NCI-H1105 (cell line): ENCODE results near the gene AMBRA1.

Experiments used
- DNase-seq: peaks from one replicate; lab custom pipeline; 2025; lab: John Stamatoyannopoulos, UW

The AMBRA1 gene, protein sequence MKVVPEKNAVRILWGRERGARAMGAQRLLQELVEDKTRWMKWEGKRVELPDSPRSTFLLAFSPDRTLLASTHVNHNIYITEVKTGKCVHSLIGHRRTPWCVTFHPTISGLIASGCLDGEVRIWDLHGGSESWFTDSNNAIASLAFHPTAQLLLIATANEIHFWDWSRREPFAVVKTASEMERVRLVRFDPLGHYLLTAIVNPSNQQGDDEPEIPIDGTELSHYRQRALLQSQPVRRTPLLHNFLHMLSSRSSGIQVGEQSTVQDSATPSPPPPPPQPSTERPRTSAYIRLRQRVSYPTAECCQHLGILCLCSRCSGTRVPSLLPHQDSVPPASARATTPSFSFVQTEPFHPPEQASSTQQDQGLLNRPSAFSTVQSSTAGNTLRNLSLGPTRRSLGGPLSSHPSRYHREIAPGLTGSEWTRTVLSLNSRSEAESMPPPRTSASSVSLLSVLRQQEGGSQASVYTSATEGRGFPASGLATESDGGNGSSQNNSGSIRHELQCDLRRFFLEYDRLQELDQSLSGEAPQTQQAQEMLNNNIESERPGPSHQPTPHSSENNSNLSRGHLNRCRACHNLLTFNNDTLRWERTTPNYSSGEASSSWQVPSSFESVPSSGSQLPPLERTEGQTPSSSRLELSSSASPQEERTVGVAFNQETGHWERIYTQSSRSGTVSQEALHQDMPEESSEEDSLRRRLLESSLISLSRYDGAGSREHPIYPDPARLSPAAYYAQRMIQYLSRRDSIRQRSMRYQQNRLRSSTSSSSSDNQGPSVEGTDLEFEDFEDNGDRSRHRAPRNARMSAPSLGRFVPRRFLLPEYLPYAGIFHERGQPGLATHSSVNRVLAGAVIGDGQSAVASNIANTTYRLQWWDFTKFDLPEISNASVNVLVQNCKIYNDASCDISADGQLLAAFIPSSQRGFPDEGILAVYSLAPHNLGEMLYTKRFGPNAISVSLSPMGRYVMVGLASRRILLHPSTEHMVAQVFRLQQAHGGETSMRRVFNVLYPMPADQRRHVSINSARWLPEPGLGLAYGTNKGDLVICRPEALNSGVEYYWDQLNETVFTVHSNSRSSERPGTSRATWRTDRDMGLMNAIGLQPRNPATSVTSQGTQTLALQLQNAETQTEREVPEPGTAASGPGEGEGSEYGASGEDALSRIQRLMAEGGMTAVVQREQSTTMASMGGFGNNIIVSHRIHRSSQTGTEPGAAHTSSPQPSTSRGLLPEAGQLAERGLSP (N-terminal part only)

DNA sequence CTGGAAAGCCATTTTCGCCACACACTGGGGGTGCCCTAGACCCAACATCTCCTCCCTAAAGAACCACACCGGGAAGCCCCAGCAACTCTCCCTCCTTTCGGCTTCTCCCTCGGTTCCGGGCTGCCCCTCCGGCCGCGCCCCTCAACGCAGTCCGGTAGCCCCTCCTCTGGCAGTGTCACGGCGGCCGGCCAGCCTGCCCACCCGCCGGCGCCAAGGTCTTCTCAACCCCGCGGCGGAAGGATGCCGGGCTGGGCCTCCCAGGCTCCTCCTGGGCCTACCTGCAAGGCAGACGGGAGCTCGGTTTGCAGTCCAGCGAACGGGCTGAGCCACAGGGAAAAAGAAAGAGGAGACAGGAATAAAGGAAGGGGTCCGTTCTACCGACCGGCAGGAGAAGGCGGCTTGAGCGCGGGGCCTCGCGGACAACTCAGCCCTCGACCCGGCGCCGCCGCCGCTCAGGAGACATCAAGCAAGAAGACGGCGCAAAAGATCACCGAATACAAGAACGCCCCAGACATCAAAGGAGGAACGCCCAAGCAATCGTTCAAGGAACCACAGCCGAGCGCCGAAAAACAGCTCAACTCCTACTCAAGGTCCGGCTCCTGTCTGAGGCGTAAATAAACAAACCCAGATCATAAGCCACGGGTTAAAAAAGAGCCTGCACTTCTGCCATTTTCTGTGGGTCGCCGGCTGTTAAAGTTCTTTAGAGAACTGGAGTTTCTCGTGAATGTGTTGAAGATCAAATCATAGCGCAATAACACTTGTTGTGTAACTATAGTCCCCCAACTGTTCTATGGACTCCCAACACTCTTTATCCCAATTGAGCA is at the start of gene AMBRA1:
Gene AMBRA1, minus strand, starts transcription at position 474 of the 824 bp plus-strand sequence. CDS start 45,643 bp downstream, outside the sequence.
- peak; percentile 92 for DNase-seq

DNA sequence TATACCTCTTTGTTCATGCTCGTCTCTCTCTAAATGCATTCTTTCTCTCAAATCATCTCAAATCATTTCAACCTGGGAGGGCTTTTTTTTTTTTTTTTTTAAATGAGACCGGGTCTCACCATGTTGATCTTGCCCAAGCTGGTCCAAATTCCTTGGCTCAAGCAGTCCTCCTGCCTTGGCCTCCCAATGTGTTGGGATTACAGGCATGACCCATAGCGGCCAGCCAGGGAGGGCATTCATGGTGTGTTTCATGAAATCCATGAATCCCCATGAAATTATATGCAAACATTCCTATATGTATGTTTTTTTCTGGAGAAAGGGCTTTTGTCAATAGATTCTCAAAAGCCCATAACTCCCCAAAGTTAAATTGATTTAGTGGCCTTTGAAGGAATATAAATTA is 49.7 kb upstream of the AMBRA1 start:
- DNase-seq, result no peak

DNA sequence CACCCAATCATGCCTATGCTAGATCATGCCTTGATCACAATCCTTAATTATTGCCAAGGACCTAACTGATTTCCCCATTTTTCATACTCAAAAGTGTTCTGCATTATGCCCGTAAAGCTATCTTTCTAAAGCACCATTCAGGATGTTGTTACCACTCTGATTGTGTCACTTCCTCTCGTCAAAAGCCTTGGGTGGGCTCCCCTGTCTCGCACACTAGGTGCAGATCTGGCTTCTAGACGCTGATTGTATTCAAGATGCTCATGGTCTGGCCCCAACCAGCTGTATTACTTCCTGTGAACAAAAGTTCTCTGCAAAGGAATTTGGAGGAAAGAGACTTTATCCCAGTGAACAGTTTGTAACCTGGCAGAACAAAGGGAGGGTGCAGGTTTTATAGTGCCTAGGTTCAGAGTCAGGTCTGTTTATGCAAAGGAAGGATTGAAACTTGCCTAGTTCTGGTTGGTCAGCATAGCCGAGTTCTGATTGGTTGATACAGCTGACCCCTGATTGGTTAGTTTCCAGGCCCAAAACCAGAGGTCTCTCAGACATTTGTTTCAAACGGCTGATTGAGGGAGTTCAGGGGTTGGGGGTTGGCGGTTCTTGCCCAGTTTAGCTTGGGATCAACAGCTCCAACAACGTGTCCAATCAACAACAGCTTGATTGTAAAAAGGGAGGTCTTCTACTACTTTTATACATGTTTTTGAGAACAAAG is 49.0 kb upstream of the AMBRA1 start:
- DNase-seq, result no peak

DNA sequence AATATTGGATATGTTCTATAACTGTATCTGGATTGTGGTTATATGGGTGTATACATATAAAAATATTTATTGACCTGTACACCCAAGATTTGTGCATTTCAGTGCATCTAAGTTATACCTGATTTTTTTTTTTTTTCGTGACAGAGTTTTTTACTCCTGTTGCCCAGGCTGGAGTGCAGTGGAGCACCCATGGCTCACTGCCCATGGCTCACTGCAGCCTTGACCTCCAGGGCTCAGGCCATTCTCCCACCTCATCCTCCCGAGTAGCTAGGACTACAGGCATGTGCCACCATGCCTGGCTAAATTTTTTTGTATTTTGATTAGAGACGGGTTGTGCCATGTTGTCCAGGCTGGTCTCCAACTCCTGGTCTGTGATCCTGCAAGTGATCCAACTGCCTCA is 47.8 kb upstream of the AMBRA1 start:
- no peak for DNase-seq

DNA sequence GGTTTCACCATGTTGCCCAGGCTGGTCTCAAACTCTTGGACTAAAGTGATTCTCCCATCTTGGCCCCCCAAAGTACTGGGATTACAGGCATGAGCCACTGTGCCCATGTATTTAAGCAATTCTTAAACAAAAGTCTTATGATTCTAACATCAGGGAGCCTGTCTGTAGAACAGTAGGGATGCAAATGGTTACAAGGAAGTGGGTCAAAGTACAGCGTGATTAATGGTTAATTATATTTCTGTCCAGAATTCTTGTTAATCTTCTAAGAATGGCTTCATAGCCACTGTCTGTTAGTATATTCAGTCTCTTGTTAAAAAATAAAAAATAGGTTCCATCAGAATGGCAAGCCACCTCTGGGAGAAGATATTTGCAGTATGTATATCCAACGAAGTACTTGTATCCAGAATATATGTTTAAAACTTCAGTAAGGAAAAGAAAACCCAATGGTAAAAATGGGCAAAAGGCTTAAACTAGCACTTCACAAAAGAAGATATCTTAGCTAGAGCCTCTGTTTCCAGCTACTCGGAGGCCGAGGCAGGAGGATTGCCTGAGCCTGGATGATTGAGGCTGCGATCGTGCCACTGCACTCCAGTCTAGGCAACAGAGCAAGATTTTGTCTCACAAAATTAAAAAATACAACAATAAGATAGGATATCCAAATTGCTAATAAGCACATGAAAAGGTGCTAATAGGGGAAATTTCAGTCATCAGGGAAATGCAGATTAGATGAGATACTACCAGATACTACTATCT is 46.4 kb upstream of the AMBRA1 start:
- DNase-seq, result no peak

DNA sequence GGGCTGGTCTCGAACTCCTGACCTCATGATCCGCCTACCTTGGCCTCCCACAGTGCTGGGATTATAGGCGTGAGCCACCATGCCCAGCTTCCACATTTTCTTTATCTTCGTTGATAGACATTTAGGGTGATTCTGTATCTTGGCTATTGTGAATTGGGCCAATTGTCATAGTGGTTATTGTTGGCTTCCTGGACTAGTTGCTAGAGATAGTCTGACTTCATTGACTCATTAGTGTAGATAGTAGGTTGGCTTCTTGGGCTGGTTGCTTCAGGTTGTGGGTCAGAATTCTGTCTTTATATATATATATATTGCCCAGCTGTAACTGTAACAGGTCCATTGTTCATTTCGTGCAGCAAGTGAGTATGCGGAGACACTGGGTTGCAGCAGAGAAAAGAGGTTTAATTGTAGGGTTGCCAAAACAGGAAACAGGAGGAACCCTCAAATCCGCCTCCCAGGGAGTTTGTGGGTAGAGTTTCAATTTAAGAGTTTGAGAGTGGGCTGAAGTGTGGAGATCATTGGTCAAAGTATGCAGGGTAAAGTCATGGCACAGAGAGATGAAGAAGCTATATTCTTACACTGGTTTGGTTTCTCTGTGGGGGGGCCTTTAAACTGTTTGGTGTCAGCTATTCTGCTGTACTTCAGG is 45.5 kb upstream of the AMBRA1 start:
- DNase-seq, result no peak

DNA sequence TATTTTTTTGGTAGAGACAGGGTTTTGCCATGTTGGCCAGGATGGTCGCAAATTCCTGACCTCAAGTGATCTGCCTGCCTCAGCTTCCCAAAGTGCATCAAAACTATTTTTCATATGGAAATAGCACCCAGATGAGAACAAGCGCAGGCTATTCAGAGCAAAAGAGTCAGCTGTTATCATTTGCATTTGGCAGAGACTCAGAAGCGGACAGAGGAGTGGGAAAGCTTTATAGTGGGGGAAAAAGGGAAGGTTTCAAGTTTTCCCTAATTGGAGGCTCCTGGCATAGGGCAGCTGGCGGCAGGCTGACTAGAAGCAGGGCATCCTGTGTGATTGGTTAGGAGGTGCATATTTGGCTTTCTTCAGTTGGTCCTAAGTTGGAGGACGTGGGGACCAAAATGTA is 43.7 kb upstream of the AMBRA1 start:
- no peak for DNase-seq

DNA sequence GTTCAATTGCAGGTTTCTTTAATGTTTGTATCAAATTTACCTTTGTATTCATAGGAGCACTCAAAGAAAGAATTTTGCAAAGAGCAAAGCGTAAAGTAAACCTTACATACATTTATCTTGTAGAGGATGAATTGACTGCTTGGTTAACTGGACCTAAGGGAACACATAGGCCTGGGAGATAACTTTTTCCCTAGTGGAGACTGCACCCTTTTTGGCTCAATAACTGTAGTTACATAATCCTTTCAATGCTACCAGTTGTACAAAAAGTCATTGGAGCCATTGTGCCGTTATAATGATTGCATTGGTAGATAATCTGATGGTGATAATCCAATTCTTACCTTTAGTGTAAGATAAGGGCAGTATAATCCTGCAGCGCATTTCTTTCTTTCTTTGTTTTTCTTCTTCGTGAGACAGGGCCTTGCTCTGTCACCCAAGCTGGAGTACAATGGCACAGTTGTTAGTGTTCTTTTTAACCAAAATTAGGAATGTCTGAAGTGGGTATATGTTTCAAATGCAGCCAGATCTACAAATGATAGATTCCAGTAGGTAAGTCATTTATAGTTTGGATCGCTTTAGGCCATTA is 41.8 kb upstream of the AMBRA1 start:
- no peak for DNase-seq

DNA sequence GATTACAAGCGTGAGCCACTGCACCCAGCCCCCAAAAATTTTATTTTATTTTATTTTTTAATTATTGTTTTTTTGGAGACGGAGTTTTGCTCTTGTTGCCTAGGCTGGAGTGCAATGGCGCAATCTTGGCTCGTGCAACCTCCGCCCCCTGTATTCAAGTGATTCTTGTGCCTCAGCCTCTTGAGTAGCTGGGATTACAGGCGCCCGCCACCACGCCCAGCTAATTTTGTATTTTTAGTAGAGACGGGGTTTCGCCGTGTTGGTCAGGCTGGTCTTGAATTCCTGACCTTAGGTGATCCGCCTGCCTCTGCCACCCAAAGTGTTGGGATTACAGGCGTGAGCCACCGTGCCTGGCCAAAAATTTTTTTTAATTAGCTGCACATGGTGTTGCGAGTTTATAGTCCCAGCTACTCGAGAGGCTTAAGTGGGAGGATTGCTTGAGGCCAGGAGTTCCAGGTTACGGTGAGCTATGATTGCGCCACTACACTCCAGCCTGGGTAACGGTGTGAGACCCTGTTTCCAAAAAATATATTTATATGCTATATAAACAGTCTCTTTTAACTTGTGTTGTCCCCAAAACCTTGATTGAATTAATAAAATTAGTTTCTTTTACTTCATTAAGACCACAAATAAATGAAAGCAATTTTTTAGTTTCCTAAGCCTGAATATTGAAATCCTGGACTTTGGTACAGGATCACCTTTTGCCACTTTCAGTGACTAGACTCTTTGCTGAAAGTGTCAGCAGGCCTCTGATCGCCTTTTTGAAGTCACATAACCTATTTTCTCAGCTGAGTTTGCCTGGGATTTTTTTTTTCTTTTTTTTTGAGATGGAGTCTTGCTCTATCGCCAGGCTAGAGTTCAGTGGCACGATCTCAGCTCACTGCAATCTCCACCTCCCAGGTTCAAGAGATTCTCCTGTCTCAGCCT is 39.7 kb upstream of the AMBRA1 start:
- DNase-seq, result no peak

DNA sequence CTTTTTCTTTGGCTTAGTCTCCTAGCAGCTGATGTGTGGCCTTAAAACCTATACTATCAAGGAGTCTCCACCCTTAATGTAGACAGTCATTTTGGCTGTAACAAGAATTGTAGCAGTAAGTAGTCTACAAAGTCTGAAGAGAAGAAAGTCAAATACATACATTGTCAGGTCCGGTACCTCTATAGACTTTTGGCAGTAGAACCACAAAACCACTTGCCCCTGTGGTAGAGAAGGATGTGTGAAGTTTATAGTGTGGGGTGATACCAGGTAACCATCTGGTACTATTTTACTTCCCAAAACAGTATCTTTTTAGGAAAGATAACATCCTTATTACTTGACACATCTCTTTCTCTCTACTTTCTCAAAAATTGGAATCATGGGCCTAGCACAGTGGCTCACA is 38.7 kb upstream of the AMBRA1 start:
- no peak for DNase-seq

DNA sequence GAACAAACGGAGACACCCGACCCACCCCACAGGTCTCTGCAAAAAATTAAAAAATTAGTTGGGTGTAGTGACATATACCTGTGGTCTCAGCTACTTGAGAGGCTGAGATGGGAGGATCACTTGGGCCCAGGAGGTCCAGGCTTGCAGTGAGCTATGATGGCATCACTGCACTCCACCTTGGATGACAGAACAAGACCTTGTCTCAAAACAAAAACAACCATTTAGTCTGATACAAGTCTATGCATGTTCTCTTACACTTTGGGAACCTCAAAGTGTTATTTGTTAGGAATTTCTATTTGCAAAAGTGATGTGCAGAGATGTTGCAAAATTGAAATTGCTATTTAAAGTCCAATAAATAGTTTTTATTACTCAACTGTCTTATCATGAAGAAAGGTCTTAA is 37.9 kb upstream of the AMBRA1 start:
- no peak for DNase-seq

DNA sequence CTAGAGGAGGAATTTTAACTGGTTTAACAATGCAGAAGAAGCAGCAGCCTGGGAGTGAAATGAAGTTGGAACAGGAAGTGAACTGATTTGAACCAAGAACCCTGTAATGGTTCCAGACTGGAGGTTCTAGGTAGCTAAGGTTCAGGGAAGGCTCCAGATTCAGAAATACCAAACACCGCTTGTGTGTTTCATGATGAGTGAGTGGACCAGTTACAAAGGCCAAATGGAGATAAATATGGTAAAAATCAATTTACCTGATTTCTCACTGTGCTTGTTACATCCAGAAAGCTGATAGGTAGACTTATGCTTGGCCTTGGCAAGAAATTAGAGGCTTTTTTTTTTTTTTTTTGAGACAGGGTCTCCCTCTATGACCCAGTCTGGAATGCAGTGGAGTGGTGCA is 36.4 kb upstream of the AMBRA1 start:
- DNase-seq, result no peak

DNA sequence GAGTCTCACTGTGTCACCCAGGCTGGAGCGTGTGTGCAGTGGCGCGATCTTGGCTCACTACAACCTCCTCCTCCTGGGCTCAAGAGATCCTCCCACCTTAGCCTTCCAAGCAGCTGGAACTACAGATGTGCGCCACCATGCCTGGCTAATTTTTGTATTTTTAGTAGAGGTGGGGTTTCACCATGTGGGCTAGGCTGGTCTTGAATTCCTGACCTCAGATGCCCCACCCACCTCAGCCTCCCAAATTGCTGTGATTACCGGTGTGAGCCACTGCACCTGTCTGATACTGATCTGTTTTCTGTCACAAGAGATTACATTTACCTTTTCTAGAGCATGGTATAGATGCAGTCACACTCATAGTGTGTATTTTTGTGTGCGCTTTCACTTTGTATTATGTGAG is 35.1 kb upstream of the AMBRA1 start:
- DNase-seq, result no peak

DNA sequence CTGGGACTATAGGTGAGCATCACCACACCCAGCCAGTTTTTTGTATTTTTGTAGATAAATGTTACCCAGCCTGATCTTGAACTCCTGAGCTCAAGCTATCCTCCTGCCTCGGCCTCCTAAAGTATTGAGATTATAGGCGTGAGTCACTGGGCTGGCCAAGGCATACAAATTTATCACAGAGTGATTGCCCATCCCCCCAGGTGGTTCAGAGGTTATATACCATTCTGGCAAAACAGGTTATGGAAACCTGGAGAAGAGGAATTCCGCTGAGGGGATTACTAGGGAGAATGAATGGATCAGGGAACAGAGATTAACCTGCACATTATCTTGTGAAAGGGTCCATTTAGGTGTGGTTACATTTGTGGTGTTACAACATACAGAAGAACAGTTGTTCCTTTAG is 31.6 kb upstream of the AMBRA1 start:
- no peak for DNase-seq

DNA sequence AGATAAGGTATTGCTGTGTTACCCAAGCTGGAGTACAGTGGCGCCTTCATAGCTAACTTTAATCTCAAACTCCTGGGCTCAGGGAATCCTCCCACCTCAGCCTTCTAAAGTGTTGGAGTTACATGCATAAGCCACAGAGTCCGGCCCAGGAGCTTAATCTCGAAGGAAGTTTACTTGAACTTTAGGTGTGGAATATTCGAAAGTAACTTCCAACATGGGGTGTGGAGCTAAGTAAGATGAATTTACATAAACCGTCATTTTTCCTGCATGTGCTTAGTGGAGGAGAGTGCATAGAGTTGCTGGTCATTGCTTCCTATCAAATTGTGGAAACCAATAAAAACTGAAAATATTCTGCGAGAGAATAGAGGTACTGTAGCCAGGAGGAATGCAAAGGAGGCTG is 25.0 kb upstream of the AMBRA1 start:
- DNase-seq, result no peak

DNA sequence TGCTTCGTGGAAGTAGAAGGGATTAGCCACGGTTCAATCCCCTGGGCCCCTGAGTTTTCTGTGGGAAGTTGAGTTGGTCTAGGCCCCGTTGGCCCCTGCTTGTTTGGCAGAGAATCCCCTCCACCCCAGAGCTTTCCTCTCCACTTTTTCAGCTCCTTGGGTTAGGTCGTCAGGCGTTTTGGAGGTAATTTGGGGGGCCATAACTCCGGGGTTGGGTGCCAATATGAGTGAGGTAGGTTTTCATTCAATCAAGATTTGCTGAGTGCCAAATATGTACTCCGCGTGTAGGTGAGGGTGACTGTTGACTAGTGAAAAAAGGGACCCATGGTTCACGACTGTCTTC is 24.1 kb upstream of the AMBRA1 start:
- no peak for DNase-seq

DNA sequence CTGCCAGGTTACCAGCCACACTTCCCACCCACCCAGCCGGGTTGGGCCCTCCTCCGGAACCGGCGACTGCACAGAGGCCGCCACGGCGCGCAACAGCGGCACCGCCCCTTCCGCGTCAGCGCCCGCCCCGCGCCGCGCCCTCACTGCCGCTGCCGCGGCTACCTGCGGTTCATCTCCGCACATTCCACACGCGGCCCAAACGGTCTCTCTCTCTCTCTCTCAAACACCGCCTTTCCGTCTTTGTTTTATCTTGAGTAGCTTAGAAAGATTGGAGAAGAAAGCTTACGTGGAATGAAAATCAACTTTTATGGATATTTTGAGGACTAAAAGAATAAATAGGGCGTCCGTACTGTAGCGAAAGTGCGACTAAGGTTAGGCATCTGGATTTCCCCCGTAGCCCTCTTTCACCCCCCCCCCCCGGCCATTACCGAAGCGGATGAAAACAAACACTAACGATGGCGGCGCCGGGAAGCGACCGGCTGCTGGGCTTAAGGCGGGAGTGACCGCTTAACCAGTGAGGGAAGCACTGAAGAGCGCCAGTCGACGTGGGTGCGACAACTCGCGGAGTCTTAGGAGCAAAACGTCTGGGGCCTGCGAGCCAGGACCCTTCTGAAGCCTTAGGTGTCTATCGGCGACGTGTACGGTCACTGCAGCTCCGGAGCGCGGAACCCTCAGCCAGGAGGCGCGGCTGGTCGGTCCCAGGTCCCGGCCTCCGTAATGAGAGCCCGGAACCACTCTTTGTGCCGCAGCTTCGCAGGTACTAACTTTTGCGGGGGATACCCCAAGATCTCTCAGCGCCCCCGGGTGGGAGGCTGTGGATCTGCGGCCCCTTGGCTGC is 23.5 kb upstream of the AMBRA1 start, which contains the start of the genes ATG13 and HARBI1:
Gene ATG13, plus strand, starts transcription at position 420 of the 838 bp plus-strand sequence. CDS start 26,739 bp downstream, outside the sequence.
Gene HARBI1, minus strand, starts transcription at position 94 of the 838 bp plus-strand sequence. CDS start 990 bp downstream, outside the sequence.
- DNase-seq, result peak; percentile 90
